Ishikawa (cell line): ENCODE measurements around the gene PHF24.

Experiments
- CEBPB ChIP-seq: IDR thresholded peaks from 2 replicates; pipeline ENCODE4 v1.6.1; 2012
- CREB1 ChIP-seq: IDR thresholded peaks from 2 replicates; pipeline ENCODE4 v1.6.1; 2012; ENCODE audit warnings: low read depth
- EP300 ChIP-seq: IDR thresholded peaks from 2 replicates; pipeline ENCODE4 v1.6.1; 2012; ENCODE audit warnings: borderline replicate concordance
- TEAD4 ChIP-seq: IDR thresholded peaks from 2 replicates; pipeline ENCODE4 v1.6.1; 2012
- TF ChIP-seq, protein P1 (sequence below): IDR thresholded peaks from 2 replicates; pipeline ENCODE4 v1.6.1; 2012; ENCODE audit warnings: low read depth, mild to moderate bottlenecking
- TF ChIP-seq, protein P2 (sequence below): IDR thresholded peaks from 2 replicates; pipeline ENCODE4 v1.6.1; 2012

DNA sequence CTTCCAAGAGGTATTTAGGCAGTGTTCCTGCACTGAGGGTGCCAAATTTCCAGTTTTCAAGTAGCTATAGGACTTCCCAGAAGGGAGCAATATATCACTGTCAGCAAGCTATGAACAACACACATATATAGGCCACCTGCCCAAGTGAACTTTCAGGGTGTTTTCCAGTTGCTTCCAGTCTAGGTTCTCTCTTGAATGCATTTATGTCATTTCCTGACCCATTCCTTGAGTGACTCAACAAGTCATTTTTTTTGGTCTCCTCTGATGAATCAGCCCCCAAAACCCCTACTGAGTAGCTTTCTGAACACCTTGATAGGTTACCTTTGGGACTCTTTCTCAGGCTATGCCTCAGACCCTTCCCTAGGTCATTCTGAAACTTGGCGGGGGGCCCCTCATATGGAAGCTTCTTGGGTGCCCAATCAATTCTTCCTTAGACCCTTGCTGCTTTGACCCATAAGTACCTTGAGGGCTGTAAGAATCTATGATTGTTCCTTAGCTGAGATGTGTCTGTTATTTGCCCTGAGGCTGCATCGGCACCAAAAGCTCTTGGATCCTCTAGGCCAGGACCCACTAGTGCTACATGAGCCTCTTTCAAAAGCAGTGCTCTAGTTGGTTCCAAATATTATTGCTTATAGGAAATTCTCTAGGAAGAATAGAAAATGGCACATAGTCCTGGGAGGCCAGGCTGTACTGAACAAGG is 43.9 kb downstream of the PHF24 start:
- TF ChIP-seq EP300 (no peak), CEBPB (no peak), CREB1 (no peak), TEAD4 (no peak)
- TF ChIP-seq, protein P1, sequence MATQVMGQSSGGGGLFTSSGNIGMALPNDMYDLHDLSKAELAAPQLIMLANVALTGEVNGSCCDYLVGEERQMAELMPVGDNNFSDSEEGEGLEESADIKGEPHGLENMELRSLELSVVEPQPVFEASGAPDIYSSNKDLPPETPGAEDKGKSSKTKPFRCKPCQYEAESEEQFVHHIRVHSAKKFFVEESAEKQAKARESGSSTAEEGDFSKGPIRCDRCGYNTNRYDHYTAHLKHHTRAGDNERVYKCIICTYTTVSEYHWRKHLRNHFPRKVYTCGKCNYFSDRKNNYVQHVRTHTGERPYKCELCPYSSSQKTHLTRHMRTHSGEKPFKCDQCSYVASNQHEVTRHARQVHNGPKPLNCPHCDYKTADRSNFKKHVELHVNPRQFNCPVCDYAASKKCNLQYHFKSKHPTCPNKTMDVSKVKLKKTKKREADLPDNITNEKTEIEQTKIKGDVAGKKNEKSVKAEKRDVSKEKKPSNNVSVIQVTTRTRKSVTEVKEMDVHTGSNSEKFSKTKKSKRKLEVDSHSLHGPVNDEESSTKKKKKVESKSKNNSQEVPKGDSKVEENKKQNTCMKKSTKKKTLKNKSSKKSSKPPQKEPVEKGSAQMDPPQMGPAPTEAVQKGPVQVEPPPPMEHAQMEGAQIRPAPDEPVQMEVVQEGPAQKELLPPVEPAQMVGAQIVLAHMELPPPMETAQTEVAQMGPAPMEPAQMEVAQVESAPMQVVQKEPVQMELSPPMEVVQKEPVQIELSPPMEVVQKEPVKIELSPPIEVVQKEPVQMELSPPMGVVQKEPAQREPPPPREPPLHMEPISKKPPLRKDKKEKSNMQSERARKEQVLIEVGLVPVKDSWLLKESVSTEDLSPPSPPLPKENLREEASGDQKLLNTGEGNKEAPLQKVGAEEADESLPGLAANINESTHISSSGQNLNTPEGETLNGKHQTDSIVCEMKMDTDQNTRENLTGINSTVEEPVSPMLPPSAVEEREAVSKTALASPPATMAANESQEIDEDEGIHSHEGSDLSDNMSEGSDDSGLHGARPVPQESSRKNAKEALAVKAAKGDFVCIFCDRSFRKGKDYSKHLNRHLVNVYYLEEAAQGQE = no peak
- TF ChIP-seq, protein P2, sequence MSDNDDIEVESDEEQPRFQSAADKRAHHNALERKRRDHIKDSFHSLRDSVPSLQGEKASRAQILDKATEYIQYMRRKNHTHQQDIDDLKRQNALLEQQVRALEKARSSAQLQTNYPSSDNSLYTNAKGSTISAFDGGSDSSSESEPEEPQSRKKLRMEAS = no peak
